ENCODE results near the gene MCM3. TPM values are rescaled to one million over a fixed set of nuclear protein-coding genes. Genes with fewer than 3 reads are reported as not detected.

The MCM3 gene
- 10 to 100 TPM; 32.1 to 43.6 (median 36.7) TPM for total RNA-seq
- long read RNA-seq, donor 1, transcript MCM3-201 (17 exons, 3,083 nt) = major isoform, 60 of 86 reads
- long read RNA-seq, donor 1, partial matches to known transcripts = 14 of 86 reads
- long read RNA-seq, donor 1, other reads (novel, unspliced or antisense) = 12 of 86 reads
- long read RNA-seq, donor 2, transcript MCM3-201 (17 exons, 3,083 nt) = major isoform, 19 of 35 reads
- long read RNA-seq, donor 2, partial matches to known transcripts = 12 of 35 reads
- long read RNA-seq, donor 2, other reads (novel, unspliced or antisense) = 4 of 35 reads

GRCh38 chr6:52284460-52285176, at the start of gene MCM3:
TSS of gene MCM3 (minus strand) at chr6:52284742. CDS start at chr6:52284674, 68 bp downstream.
- peak; percentile 11 for TF ChIP-seq CTCF (IDR thresholded peaks at IDR 0.05)
- peak; percentile 99 for ATAC-seq
- peaks cover 8% of the 10 kb centered on the region for H3K4me1 ChIP-seq (ENCODE audit: low read depth)
- peak; percentile 96 to 98 (median 97) for DNase-seq
- H3K9me3 ChIP-seq = no peaks in the 10 kb centered on the region
- peak within 1 kb of the TSS; percentile 46 for H3K4me3 ChIP-seq
- H3K36me3 ChIP-seq (ENCODE audit: low read depth) = peaks cover 5% of the 10 kb centered on the region
- intact Hi-C loops (cut with DNase I, micrococcal nuclease) = loop anchor here (10.0 kb wide), 3 partner anchors 120 to 390 kb away; partner anchors contain the start of gene TMEM14A (in 1 of the 2)

- Histone ChIP-seq H3K4me1 (ENCODE audit: low read depth) (peaks cover 22% of the 10 kb centered on the region), H3K9me3 (no peaks in the 10 kb centered on the region), H3K4me3 (no peak overlapping the region), H3K36me3 (ENCODE audit: low read depth) (no peaks in the 10 kb centered on the region)
- intact Hi-C loops (cut with DNase I, micrococcal nuclease) = no loop called here
- TF ChIP-seq CTCF (IDR thresholded peaks at IDR 0.05) = no peak
- peak; percentile 56 for ATAC-seq
- no peak for DNase-seq
These were observed 49.3 kb upstream of the MCM3 start for GRCh38 chr6:52333840-52334200.

- Histone ChIP-seq H3K36me3 (ENCODE audit: low read depth) (no peaks in the 10 kb centered on the region), H3K9me3 (no peaks in the 10 kb centered on the region), H3K4me1 (ENCODE audit: low read depth) (peaks cover 27% of the 10 kb centered on the region), H3K4me3 (no peak overlapping the region)
- no peak for DNase-seq
- TF ChIP-seq CTCF (IDR thresholded peaks at IDR 0.05) = no peak
- peak; percentile 18 for ATAC-seq
- intact Hi-C loops (cut with DNase I, micrococcal nuclease) = no loop called here
These were observed 47.4 kb upstream of the MCM3 start for GRCh38 chr6:52331793-52332457.

- ATAC-seq (peak; percentile 81), DNase-seq (peak in 1 of 3 donors; percentile 75)
- H3K9me3 ChIP-seq = no peaks in the 10 kb centered on the region
- intact Hi-C loops (cut with DNase I, micrococcal nuclease) = no loop called here
- H3K4me3 ChIP-seq = no peak overlapping the region
- TF ChIP-seq CTCF (IDR thresholded peaks at IDR 0.05) = no peak
- H3K36me3 ChIP-seq (ENCODE audit: low read depth) = no peaks in the 10 kb centered on the region
- peaks cover 33% of the 10 kb centered on the region for H3K4me1 ChIP-seq (ENCODE audit: low read depth)
These were observed 45.9 kb upstream of the MCM3 start for GRCh38 chr6:52330470-52330869.

- intact Hi-C loops (cut with DNase I, micrococcal nuclease) = no loop called here
- DNase-seq = no peak
- Histone ChIP-seq H3K4me3 (no peak overlapping the region), H3K4me1 (ENCODE audit: low read depth) (peaks cover 33% of the 10 kb centered on the region), H3K36me3 (ENCODE audit: low read depth) (no peaks in the 10 kb centered on the region), H3K9me3 (no peaks in the 10 kb centered on the region)
- no peak for TF ChIP-seq CTCF (IDR thresholded peaks at IDR 0.05)
- peak; percentile 2 for ATAC-seq
These were observed 44.2 kb upstream of the MCM3 start for GRCh38 chr6:52328729-52329128.

All from mucosa of descending colon (tissue), 3 donors.